HEK293T (cell line): ENCODE measurements around the gene SP1.
A peak's percentile ranks its signal among the peaks of the same experiment; 100 is the strongest.
"Not testable (repeated sequence)": the region's sequence is repeated elsewhere in the genome, so short reads cannot be mapped to it uniquely, and the experiment has no call there.

ENCODE experiments used
- CTCF ChIA-PET: fragments of 350-600 bp; formaldehyde crosslinking; extraction: SDS; loops from one replicate; lab custom pipeline; 2021; ENCODE audit warnings: antibody characterized with exemption, inconsistent platforms; lab: Yijun Ruan, JAX
- POLR2A ChIA-PET: fragments of 350-600 bp; formaldehyde crosslinking; extraction: SDS; loops from one replicate; lab custom pipeline; 2020; ENCODE audit warnings: antibody characterized with exemption, inconsistent platforms; lab: Yijun Ruan, JAX
- DNase-seq: peaks from one replicate; pipeline ENCODE4 v3.0.0; 2012; ENCODE audit warnings: mixed read lengths; ENCODE audit errors: extremely low spot score
- ARNT ChIP-seq: fragments of 450-650 bp; IDR thresholded peaks from 2 replicates; pipeline ENCODE4 v1.6.1; 2017; ENCODE audit warnings: mild to moderate bottlenecking
- BHLHE40 ChIP-seq: fragments of 450-650 bp; IDR thresholded peaks from 2 replicates; pipeline ENCODE4 v1.6.1; 2016; ENCODE audit warnings: mild to moderate bottlenecking, moderate library complexity, borderline replicate concordance
- CTBP1 ChIP-seq: fragments of 450-650 bp; IDR thresholded peaks from 2 replicates; pipeline ENCODE4 v1.6.1; 2016; ENCODE audit warnings: borderline replicate concordance
- ELF4 ChIP-seq: fragments of 450-650 bp; IDR thresholded peaks from 2 replicates; pipeline ENCODE4 v1.6.1; 2017; ENCODE audit warnings: antibody characterized with exemption
- FOXA1 ChIP-seq: fragments of 450-650 bp; IDR thresholded peaks from 2 replicates; pipeline ENCODE4 v1.6.1; 2016; ENCODE audit warnings: mild to moderate bottlenecking
- FOXK2 ChIP-seq: fragments of 450-650 bp; IDR thresholded peaks from 2 replicates; pipeline ENCODE4 v1.6.1; 2016; ENCODE audit warnings: mild to moderate bottlenecking
- FOXM1 ChIP-seq: fragments of 450-650 bp; IDR thresholded peaks from 2 replicates; pipeline ENCODE4 v1.6.1; 2017; ENCODE audit warnings: mild to moderate bottlenecking, borderline replicate concordance
- HDGF ChIP-seq: fragments of 450-650 bp; IDR thresholded peaks from 2 replicates; pipeline ENCODE4 v1.6.1; 2017; ENCODE audit warnings: antibody characterized with exemption, borderline replicate concordance
- L3MBTL2 ChIP-seq: fragments of 450-650 bp; conservative IDR thresholded peaks from 2 replicates; pipeline ENCODE4 v1.6.1; 2016; ENCODE audit warnings: mild to moderate bottlenecking
- LEF1 ChIP-seq: fragments of 450-650 bp; IDR thresholded peaks from 2 replicates; pipeline ENCODE4 v1.6.1; 2017; ENCODE audit warnings: mild to moderate bottlenecking, borderline replicate concordance
- NFRKB ChIP-seq: fragments of 450-650 bp; IDR thresholded peaks from 2 replicates; pipeline ENCODE4 v1.6.1; 2016; ENCODE audit warnings: mild to moderate bottlenecking, moderate library complexity
- PKNOX1 ChIP-seq: fragments of 450-650 bp; IDR thresholded peaks from 2 replicates; pipeline ENCODE4 v1.6.1; 2016
- SP1 ChIP-seq: fragments of 450-650 bp; IDR thresholded peaks from 2 replicates; pipeline ENCODE4 v1.6.1; 2017
- SUZ12 ChIP-seq: fragments of 450-650 bp; IDR thresholded peaks from 2 replicates; pipeline ENCODE4 v1.6.1; 2016; ENCODE audit warnings: mild to moderate bottlenecking
- TARDBP ChIP-seq: fragments of 450-650 bp; IDR thresholded peaks from 2 replicates; pipeline ENCODE4 v1.6.1; 2016
- ZNF384 ChIP-seq: fragments of 450-650 bp; IDR thresholded peaks from 2 replicates; pipeline ENCODE4 v1.6.1; 2016

SP1 gene

DNA sequence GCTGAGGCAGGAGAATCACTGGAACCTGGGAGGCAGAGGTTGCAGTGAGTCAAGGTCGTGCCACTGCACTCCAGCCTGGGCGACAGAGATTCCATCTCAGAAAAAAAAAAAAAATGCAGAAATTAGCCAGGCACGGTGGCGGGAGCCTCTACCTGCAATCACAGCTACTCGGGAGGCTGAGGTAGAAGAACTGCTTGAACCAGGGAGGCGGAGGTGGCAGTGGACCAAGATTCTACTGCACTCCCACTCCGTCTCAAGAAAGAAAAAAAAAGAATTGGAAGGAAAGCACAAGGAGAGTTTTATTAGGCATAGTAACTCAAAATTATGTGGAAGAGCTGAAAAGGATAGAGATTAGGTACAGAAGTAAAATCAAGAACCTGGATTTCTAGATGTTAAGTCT lies 22.9 kb downstream of the SP1 start:
- TF ChIP-seq ARNT, result no peak
- no peak for TF ChIP-seq FOXA1
- no peak for TF ChIP-seq ZNF384
- TF ChIP-seq CTBP1, result no peak
- no peak for TF ChIP-seq FOXK2
- no peak for TF ChIP-seq PKNOX1
- TF ChIP-seq TARDBP, result no peak
- no peak for TF ChIP-seq NFRKB
- no peak for TF ChIP-seq SUZ12
- TF ChIP-seq ELF4, result no peak
- no peak for TF ChIP-seq LEF1
- TF ChIP-seq HDGF, result no peak
- TF ChIP-seq BHLHE40, result no peak
- no peak for TF ChIP-seq SP1
- TF ChIP-seq FOXM1, result no peak
- no peak for TF ChIP-seq L3MBTL2
- ChIA-PET CTCF (no interaction called here), POLR2A (no interaction called here)
- no peak for DNase-seq

- TF ChIP-seq BHLHE40, result no peak
- TF ChIP-seq FOXM1, result no peak
- no peak for TF ChIP-seq ARNT
- TF ChIP-seq ZNF384, result no peak
- TF ChIP-seq NFRKB, result no peak
- TF ChIP-seq TARDBP, result no peak
- no peak for TF ChIP-seq CTBP1
- no peak for TF ChIP-seq FOXA1
- TF ChIP-seq LEF1, result no peak
- no peak for TF ChIP-seq L3MBTL2
- TF ChIP-seq FOXK2, result no peak
- TF ChIP-seq ELF4, result no peak
- no peak for DNase-seq
- ChIA-PET CTCF (interaction anchor here (0.6 to 1.6 kb wide), 3 partner anchors 9 to 10 kb away, joined by 4 to 6 read pairs (median 4); no protein-coding TSS in a partner anchor), POLR2A (no interaction called here)
Measured at GRCh38 chr12:53410951-53411350, 31.0 kb downstream of the SP1 start.

DNA sequence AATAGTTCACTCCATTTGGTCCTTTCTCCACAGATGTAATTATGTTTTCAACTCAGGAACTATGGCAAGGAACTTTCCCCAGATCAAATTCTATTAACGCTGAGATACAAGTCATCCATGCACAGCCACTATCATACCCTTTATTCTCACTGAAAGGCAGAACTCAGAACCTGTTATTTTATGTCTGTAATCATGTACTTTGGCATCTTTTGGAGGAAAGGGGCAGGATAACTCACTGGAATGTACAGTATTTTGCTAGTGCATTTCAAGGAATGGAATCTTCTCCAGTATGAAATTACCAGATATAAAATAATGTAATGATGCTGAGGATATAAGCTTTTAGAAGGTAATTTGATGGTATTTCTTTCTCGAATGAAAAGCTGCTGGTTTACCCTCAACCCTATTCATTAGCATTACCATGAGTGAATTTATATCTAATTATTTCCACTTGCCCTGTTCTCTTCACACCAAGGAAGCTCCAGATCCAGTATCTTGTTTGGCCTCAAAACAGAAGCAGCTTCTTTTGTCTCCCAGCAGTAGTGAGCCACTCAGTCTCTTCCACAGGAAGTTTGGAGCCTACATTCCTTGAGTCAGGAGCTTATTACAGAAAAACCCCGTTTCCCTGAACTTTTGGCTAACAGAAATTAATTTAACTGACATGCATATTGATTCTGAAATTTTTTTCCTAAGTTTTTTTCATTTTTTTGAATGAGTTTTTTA lies 33.7 kb downstream of the SP1 start:
- TF ChIP-seq ELF4, result no peak
- TF ChIP-seq ZNF384, result no peak
- POLR2A ChIA-PET, result no interaction called here
- CTCF ChIA-PET, result no interaction called here
- no peak for DNase-seq

DNA sequence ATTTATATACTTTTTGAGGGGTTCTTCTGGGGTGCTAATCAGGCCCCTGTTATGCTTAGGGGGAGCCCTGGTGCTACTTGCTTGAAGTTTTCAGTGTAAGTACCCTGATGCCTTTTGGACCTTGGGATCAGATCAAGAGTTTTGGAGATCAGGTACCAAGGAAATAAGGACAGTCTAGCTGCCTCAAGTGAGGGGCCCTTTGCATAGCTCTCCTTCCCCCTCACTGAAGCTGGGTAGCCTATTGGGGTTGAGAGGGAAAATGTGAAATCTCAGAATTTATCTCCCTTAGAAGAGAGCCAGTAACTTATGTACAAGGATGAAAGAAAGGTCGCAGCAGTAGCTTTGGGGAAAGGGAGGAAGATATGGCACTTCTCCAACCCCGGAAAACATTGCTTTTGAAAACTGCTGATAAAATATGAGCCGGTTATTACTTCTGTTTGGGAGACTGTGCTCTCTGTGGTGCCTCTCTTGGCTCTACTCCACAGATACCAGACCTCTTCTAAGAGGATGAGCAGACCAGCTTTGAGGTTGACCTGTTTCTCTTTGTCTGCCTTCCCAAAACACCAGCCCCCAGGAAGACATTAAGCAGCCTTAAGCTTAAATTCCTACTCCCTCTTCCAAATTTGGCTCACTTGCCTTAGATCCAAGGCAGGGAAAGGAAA lies 34.9 kb downstream of the SP1 start:
- CTCF ChIA-PET, result interaction anchor here (0.7 to 0.9 kb wide), 2 partner anchors 29 to 94 kb away, joined by 3 to 5 read pairs; partner anchors contain the start of gene AAAS
- DNase-seq, result no peak
- TF ChIP-seq FOXK2, result no peak
- TF ChIP-seq FOXA1, result no peak
- no peak for TF ChIP-seq HDGF
- no peak for TF ChIP-seq L3MBTL2
- TF ChIP-seq TARDBP, result no peak
- no peak for TF ChIP-seq ELF4
- TF ChIP-seq SP1, result no peak
- TF ChIP-seq PKNOX1, result no peak
- TF ChIP-seq LEF1, result no peak
- no peak for TF ChIP-seq SUZ12
- TF ChIP-seq CTBP1, result no peak
- no peak for TF ChIP-seq ARNT
- TF ChIP-seq ZNF384, result no peak
- TF ChIP-seq FOXM1, result no peak
- no peak for TF ChIP-seq BHLHE40
- TF ChIP-seq NFRKB, result no peak
- POLR2A ChIA-PET, result interaction anchor here (0.6 to 0.8 kb wide), 2 partner anchors 35 to 90 kb away, joined by 3 read pairs; no protein-coding TSS in a partner anchor

DNA sequence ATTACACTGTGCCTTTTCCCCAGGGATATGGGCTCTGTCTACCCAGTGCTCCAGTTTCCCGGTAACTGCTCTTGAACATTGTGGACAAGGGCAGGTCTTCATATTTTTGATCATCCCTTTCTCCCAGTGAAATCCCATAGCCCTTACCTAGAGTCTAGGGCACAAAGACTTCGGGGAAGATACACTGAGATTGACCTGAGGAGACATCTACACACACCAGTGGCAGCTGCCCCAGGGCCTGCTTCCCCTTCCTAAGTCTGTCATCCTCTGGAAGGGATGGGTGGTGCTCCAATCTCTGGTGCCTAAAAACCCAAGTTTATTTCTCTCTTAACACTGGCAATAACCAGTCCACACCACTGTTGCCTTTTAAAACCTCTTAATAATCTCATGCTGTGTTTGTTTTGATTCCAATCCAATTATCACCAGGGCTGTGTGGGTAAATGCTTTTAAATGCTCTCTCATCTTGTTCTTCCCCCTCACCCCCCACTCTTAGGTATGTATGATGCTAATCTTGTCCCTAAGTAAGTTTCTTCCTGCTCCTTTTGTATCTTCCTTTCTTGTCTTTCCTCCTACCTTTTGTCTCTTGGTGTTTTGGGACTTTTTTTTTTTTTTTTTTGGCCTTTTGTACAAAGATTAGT lies 35.9 kb downstream of the SP1 start:
- DNase-seq, POLR2A ChIA-PET, CTCF ChIA-PET: not testable (repeated sequence)

DNA sequence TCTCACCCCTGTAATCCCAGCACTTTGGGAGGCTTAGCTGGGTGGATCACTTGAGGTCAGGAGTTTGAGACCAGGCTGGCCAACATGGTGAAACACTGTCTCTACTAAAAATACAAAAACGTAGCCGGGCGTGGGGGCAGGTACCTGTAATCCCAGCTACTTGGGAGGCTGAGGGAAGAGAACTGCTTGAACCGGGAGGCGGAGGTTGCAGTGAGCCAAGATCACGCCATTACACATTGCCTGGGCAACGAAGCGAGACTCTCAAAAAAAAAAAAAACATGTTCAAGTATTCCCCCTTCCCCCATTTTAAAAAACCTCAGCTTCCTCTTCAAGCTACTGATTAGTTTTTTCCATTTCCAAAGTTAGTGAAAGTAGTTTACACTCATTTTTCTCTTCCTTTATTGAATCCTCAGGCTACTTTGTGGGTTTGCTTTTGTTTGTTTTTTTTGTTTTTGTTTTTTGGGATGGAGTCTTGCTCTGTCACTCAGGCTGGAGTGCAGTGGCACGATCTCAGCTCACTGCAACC lies 37.4 kb downstream of the SP1 start:
- peak; percentile 36; the same call in 1 of the 2 replicates for TF ChIP-seq PKNOX1
- ChIA-PET POLR2A (interaction anchor here (1.2 to 2.3 kb wide), 2 partner anchors 38 to 84 kb away, joined by 3 to 13 read pairs; partner anchors contain the start of genes SP1 and TARBP2), CTCF (interaction anchor here (0.6 to 1.8 kb wide), 5 partner anchors 19 to 96 kb away, joined by 3 to 7 read pairs (median 5); partner anchors contain the start of gene AAAS)
- DNase-seq, result not testable (repeated sequence)
